Activated CD8-positive, alpha-beta memory T cell treated with anti-CD3 and anti-CD28 coated beads, Interleukin-2, amount 50 U/mL, for 1 hour (primary cell): ENCODE data around the gene DNAJC18.
A peak's percentile ranks its signal among the peaks of the same experiment; 100 is the strongest.
"Not testable (repeated sequence)": the region's sequence is repeated elsewhere in the genome, so short reads cannot be mapped to it uniquely, and the experiment has no call there.

ENCODE experiments used
- DNase-seq: peaks from one replicate; pipeline ENCODE4 v3.0.0-alpha.2; 2020; ENCODE audit errors: extremely low read depth

The DNAJC18 gene

DNA sequence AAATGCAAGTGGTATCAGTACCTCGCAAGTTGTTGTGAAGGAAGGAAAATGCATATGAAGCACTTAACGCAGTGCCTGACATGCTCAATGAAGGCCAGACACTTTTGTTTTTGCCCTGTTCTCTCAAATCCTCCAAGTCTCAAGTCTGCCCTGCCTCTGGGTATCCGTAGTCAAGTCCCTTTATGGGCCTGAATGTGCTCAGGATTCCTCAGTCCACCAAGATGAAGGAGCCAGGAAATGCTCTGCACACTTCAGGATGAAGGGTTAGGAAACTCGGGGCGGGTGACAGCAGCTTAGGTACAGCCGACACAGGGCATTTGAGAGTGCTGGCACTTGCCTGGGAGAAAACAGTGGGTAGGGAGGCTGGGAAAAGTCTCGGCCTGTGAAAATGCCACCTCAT is 21.9 kb upstream of the DNAJC18 start:
- no peak for DNase-seq

GRCh38 chr5:139460455-139460854 is 21.1 kb upstream of the DNAJC18 start:
- no peak for DNase-seq

DNA sequence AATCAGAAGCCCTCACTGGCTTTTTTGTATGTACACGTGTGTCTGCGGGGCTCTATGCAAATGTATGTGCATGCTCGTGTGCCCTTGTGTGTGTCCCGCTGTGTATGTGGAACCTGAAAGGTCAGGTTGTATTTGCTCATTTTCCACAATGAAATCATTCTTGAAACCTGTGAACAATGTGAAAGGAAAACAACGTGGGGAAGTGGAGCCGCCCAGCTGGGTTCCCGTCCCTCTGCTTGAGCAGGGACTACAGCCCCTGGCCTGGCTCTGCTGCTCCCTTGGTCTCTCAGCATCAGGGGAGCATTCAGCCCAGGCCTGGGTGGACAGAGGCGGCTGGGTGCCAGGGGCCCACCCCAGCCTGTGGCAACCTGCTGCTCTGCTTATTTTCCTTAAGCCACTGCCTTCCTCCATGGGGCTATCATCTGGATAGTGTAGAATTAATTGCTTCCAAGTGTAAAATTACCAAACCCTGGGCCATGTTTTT is 20.2 kb upstream of the DNAJC18 start:
- DNase-seq = no peak

- peak; percentile 60 for DNase-seq
Observed at GRCh38 chr5:139458580-139459407, 19.5 kb upstream of the DNAJC18 start.

DNA sequence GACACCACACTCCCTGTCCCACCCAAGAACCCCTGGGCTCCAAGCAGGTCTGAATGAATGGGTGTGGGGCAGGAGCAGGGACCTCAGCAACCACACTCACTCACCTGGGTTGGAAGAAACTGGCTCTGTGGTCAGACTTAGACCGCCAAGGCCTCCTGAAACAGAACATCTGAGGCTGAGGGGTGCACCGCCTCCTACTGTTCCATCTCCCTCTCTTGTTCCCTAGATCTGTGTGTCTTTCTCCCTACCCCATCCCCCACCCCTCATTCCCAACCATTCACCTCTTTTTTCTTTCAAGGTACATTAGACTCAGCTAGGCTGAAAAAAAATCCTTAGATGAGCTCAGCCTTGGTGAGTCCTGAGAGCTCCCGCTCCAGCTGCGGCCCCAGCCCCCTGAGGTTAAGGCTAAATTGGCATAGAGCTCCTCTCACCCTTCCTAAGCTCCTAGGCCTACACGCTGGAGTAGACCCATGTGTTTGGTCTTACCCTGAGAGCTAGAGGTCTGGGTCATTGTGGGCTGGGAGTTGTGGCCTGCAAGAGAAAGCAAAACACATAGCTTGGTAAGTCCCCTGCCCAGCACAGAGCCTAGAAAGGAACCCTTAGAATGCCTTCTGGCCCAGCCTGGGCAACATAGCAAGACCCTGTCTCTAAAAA is 18.5 kb upstream of the DNAJC18 start:
- no peak for DNase-seq

- DNase-seq = no peak
Observed at GRCh38 chr5:139457241-139457640, 17.9 kb upstream of the DNAJC18 start.

DNA sequence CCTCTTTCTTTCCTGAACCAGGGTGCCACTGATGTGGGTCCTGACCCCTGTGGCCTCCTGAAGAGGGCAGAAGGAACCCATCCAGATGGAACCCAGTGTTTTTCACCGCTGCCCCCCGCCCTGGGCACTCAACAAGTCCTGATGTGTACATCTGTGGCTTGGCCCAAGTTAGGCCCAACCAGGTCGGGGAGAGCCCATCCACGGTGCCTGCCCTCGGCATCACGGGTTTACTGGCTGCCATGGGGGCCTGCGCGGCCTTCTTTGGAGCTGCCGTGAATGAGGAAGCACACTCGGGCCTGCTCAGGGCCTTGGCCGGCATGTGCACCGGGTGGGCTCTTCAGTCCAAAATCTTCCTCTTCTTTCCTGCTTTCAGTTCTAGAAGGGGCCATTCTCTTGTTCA is 17.5 kb upstream of the DNAJC18 start:
- DNase-seq = no peak

GRCh38 chr5:139454568-139455290 is 15.4 kb upstream of the DNAJC18 start:
- no peak for DNase-seq

GRCh38 chr5:139453683-139454567 is 14.6 kb upstream of the DNAJC18 start:
- DNase-seq = no peak

- DNase-seq = no peak
Observed at GRCh38 chr5:139451878-139452660, 12.7 kb upstream of the DNAJC18 start.

DNA sequence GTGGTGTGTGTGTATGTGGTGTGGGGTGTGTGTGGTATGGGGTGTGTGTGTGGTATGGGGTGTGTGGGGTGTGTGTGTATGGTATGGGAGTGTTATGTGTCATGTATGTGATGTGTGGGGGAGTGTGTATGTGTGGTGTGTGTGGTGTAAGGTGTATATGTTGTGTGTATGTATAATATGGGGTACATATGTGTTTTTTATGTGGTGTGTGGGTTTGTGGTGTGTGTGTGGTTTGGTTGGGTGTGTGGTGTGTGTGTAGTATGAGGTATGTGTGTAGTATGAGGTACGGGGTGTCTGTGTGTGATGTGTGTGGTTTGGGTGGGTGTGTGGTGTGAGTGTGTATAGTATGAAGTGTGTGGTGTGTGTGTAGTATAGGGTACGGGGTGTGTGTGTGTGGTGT is 11.9 kb upstream of the DNAJC18 start:
- DNase-seq = no peak

- no peak for DNase-seq
Observed at GRCh38 chr5:139446956-139447779, 7.8 kb upstream of the DNAJC18 start.

DNA sequence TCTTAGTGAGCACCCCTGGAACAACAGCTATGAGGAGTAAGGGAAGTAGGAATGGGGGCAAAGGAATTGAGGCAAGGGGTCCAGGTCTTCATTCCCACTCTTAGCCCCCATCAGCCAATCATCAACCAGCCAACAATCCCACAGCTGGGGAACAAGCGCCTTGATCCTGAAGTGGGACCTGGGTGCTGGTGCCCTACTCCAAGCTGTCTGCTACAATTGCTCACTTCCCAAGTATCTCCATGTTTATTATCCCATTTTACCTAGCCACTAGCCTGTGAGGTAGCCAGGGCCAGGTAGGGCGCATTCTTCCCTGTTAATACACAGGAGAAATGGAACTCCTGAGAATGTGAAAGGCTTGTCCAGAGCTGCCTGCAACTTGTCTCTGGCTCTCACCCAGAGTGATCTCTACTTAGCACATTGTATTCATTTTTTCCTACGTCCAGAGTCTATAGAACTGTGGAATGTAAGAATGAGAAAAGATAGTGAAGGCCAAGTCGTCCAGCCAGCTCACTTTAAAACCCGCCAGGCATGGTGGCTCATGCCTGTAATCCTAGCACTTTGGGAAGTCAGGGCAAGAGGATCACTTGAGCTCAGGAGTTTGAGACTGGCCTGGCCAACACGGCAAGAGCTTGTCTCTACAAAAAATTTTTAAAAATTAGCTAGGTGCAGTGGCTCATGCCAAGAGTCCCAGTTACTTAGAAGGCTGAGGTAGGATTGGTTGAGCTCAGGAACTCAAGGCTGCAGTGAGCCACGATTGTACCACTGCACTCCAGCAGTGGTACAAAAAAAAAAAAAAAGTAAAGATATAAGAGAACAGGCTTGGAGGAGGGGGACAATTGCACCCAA is 6.2 kb upstream of the DNAJC18 start:
- no peak for DNase-seq

GRCh38 chr5:139443831-139444453 is 4.6 kb upstream of the DNAJC18 start:
- DNase-seq = no peak

DNA sequence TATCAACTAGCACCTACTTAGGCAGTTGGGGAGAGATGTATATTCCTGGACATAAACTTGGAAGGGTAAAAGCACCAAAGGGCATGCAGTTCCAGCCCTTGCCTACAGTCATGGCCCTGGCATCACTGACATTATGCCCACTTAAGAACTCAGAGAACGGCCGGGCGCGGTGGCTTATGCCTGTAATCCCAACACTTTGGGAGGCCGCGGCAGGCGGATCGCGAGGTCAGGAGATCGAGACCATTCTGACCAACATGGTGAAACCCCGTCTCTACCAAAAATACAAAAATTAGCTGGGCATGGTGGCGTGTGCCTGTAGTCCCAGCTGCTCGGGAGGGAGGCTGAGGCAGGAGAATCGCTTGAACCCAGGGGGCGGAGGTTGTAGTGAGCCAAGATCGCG is 1.1 kb upstream of the DNAJC18 start:
- not testable (repeated sequence) for DNase-seq

DNA sequence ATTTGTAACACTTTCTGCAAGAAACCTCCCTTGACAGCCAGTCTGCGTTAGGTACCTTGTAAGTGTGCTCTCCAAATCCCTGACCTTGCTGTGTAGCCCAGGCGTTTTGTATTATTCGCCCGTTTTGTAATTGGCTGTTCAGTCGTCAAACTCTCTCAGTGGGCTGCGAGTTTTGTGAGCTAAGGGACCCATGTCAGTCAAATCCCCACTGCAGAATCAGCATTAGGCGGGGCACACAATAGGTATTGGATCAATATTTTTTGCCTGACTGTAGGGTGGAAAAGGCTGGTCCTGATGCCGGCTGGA is 665 bp downstream of the DNAJC18 start:
- DNase-seq = no peak

GRCh38 chr5:139435676-139436075 is 3.6 kb downstream of the DNAJC18 start:
- DNase-seq = no peak

DNA sequence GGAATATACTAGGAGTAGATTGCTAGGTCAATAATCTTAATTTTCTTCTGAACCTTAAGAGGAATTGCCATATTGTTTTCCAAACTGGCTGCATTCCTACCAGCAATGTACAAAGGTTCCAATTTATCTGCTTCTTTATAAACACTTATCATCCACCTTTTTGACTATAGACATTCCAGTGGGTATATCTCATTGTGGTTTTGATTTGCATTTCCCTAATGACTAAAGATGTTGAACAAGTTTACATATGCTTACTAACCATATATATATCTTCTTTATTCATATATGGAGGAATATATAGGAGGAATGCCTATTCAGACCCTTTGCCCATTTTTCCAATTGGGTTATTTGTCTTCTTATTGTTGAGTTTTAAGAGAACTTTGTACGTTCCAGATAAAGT is 7.6 kb downstream of the DNAJC18 start:
- DNase-seq = no peak

- DNase-seq = no peak
Observed at GRCh38 chr5:139430015-139430414, 9.3 kb downstream of the DNAJC18 start.
